ENCODE results near the gene PAPPA2.
"Not testable (repeated sequence)": the region's sequence is repeated elsewhere in the genome, so short reads cannot be mapped to it uniquely, and the experiment has no call there.

The PAPPA2 gene

GRCh38 chr1:176559474-176559873, 96.5 kb downstream of the PAPPA2 start:
- Histone ChIP-seq H3K27me3 (replicated peaks; ENCODE audit: insufficient read depth, low read length) (no peaks in the 10 kb centered on the region), H2AFZ (ENCODE audit: low read length) (no peak overlapping the region)

DNA sequence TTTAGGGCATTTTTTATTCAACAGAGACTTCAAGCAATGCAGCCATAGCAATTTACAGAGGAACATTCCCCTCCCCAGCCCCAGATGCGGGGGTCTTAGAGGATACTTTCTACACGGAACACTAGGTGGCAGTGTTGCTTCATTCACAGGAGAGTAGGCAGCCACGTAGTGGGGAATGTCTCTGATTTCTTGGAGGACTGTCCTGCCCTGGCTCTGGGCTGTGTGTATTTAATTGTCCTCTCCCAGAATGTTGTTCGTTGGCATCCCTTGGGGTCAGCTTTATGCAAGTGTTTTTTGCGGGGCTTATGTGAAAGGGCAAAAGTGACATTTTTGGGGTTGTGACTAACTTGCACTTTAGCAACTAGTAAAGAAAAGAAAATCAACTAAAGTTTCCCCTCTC, 96.9 kb downstream of the PAPPA2 start:
- TF ChIP-seq EZH2phosphoT487 (IDR thresholded peaks at IDR 0.05; ENCODE audit: low read length) (no peak), EZH2 (optimal IDR thresholded peaks at IDR 0.05; ENCODE audit: low read depth, low read length) (no peak), CTCF (IDR thresholded peaks at IDR 0.05; ENCODE audit: low read length) (peak; percentile 99)
- H4K20me1 ChIP-seq (ENCODE audit: insufficient read depth, low read length) = no peaks in the 10 kb centered on the region
- H3K79me2 ChIP-seq (ENCODE audit: low read length) = no peaks in the 10 kb centered on the region
- no peaks in the 10 kb centered on the region for H3K27me3 ChIP-seq (replicated peaks; ENCODE audit: insufficient read depth, low read length)
- no peaks in the 10 kb centered on the region for H3K36me3 ChIP-seq (replicated peaks; ENCODE audit: insufficient read depth, low read length)
- H3K4me2 ChIP-seq (ENCODE audit: low read depth, low read length) = no peak overlapping the region
- DNase-seq = peak; percentile 51
- 0 out of 2 replicates have a peak overlapping the region, but pooled peaks have one; percentile 0 for H2AFZ ChIP-seq (ENCODE audit: low read length)
- no peaks in the 10 kb centered on the region for H3K9me3 ChIP-seq (replicated peaks; ENCODE audit: insufficient read depth, low read length)
- no peak overlapping the region for H3K27ac ChIP-seq (ENCODE audit: low read length)
- no peak overlapping the region for H3K9ac ChIP-seq (ENCODE audit: low read length)
- H3K9me2 ChIP-seq (replicated peaks; ENCODE audit: insufficient read depth, low read length) = no peaks in the 10 kb centered on the region
- no peaks in the 10 kb centered on the region for H3K4me1 ChIP-seq (ENCODE audit: low read length)
- H3K4me3 ChIP-seq (ENCODE audit: low read length) = no peak overlapping the region
- H3F3A ChIP-seq (ENCODE audit: insufficient read depth, low read length) = no peaks in the 10 kb centered on the region

More at GRCh38 chr1:176559474-176559873, 96.5 kb downstream of the PAPPA2 start:
- Histone ChIP-seq H3F3A (ENCODE audit: insufficient read depth, low read length) (no peaks in the 10 kb centered on the region), H3K9me2 (replicated peaks; ENCODE audit: insufficient read depth, low read length) (no peaks in the 10 kb centered on the region), H3K4me1 (ENCODE audit: low read length) (no peaks in the 10 kb centered on the region), H3K4me3 (ENCODE audit: low read length) (no peak overlapping the region), H3K9ac (ENCODE audit: low read length) (no peak overlapping the region), H3K36me3 (replicated peaks; ENCODE audit: insufficient read depth, low read length) (no peaks in the 10 kb centered on the region), H3K4me2 (ENCODE audit: low read depth, low read length) (no peak overlapping the region), H4K20me1 (ENCODE audit: insufficient read depth, low read length) (no peaks in the 10 kb centered on the region), H3K79me2 (ENCODE audit: low read length) (no peaks in the 10 kb centered on the region), H3K27ac (ENCODE audit: low read length) (no peak overlapping the region), H3K9me3 (replicated peaks; ENCODE audit: insufficient read depth, low read length) (no peaks in the 10 kb centered on the region)
- DNase-seq = no peak
- TF ChIP-seq EZH2 (optimal IDR thresholded peaks at IDR 0.05; ENCODE audit: low read depth, low read length) (no peak), CTCF (IDR thresholded peaks at IDR 0.05; ENCODE audit: low read length) (no peak), EZH2phosphoT487 (IDR thresholded peaks at IDR 0.05; ENCODE audit: low read length) (no peak)

DNA sequence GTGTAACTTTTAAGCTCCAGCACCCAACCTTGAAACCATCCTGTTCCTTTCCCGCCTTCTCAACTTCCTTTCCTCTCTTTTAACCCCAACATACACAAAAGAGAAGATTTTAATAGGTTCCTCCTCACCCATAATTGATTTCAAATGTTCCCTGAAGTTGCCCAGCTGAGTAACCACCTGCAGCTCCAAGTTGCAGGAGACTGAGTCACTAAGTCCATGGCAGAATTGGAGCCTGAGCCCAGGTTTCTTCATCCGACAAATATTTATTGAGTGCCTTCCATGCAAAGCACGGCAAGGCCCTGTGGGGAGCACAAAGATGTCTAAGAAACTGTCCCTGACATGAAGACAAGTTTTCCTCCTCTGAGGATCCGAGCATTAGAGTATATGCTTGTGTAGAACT, 97.7 kb downstream of the PAPPA2 start:
- Histone ChIP-seq H3K79me2 (ENCODE audit: low read length) (no peaks in the 10 kb centered on the region), H3K36me3 (replicated peaks; ENCODE audit: insufficient read depth, low read length) (no peaks in the 10 kb centered on the region), H3K4me1 (ENCODE audit: low read length) (no peaks in the 10 kb centered on the region), H3K9ac (ENCODE audit: low read length) (no peak overlapping the region), H4K20me1 (ENCODE audit: insufficient read depth, low read length) (no peaks in the 10 kb centered on the region), H3K4me2 (ENCODE audit: low read depth, low read length) (no peak overlapping the region), H3F3A (ENCODE audit: insufficient read depth, low read length) (no peaks in the 10 kb centered on the region), H3K4me3 (ENCODE audit: low read length) (no peak overlapping the region), H3K27ac (ENCODE audit: low read length) (no peak overlapping the region), H3K9me3 (replicated peaks; ENCODE audit: insufficient read depth, low read length) (no peaks in the 10 kb centered on the region), H3K27me3 (replicated peaks; ENCODE audit: insufficient read depth, low read length) (no peaks in the 10 kb centered on the region), H3K9me2 (replicated peaks; ENCODE audit: insufficient read depth, low read length) (no peaks in the 10 kb centered on the region), H2AFZ (ENCODE audit: low read length) (no peak overlapping the region)
- TF ChIP-seq EZH2 (optimal IDR thresholded peaks at IDR 0.05; ENCODE audit: low read depth, low read length) = no peak
- TF ChIP-seq CTCF (IDR thresholded peaks at IDR 0.05; ENCODE audit: low read length) = no peak
- no peak for TF ChIP-seq EZH2phosphoT487 (IDR thresholded peaks at IDR 0.05; ENCODE audit: low read length)
- no peak for DNase-seq

DNA sequence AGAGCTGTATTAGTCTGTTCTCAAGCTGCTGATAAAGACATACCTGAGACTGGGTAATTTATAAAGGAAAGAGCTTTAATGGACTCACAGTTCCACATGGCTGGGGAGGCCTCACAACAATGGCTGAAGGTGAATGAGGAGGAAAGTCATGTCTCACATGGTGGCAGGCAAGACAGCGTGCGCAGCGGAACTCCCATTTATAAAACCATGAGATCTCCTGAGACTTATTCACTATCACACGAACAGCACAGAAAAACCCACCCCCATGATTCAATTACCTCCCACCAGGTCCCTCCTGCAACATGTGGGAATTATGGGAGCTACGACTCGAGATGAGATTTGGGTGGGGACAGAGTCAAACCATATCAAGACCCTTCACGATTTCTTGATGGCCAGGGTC, 98.8 kb downstream of the PAPPA2 start:
- H3K4me2 ChIP-seq (ENCODE audit: low read depth, low read length); H3K27ac ChIP-seq (ENCODE audit: low read length); H3K36me3 ChIP-seq (replicated peaks; ENCODE audit: insufficient read depth, low read length); H3K79me2 ChIP-seq (ENCODE audit: low read length); H3K9me2 ChIP-seq (replicated peaks; ENCODE audit: insufficient read depth, low read length); H3K27me3 ChIP-seq (replicated peaks; ENCODE audit: insufficient read depth, low read length); H3K9ac ChIP-seq (ENCODE audit: low read length); H4K20me1 ChIP-seq (ENCODE audit: insufficient read depth, low read length); H3K4me1 ChIP-seq (ENCODE audit: low read length); H3F3A ChIP-seq (ENCODE audit: insufficient read depth, low read length); H3K9me3 ChIP-seq (replicated peaks; ENCODE audit: insufficient read depth, low read length); H2AFZ ChIP-seq (ENCODE audit: low read length); H3K4me3 ChIP-seq (ENCODE audit: low read length); DNase-seq: not testable (repeated sequence)

All from MM.1S (cell line).